ENCODE measurements around the gene SLC52A3.

Gene SLC52A3

GRCh38 chr20:766906-767305, 1.4 kb downstream of the SLC52A3 start:
- DNase-seq (ENCODE audit: low read depth in 2 of 2), result no peak

- DNase-seq (ENCODE audit: low read depth in 2 of 2), result no peak
Measured at GRCh38 chr20:764255-764654, 4.0 kb downstream of the SLC52A3 start.

- no peak for DNase-seq (ENCODE audit: low read depth in 2 of 2)
Measured at GRCh38 chr20:761418-762381, 6.6 kb downstream of the SLC52A3 start.

GRCh38 chr20:760751-761417, 7.4 kb downstream of the SLC52A3 start:
- peak; percentile 30 to 48 for DNase-seq (ENCODE audit: low read depth in 2 of 2)

GRCh38 chr20:757506-757905, 10.8 kb downstream of the SLC52A3 start:
- DNase-seq (ENCODE audit: low read depth in 2 of 2), result no peak

GRCh38 chr20:755941-756340, 12.4 kb downstream of the SLC52A3 start:
- DNase-seq (ENCODE audit: low read depth in 2 of 2), result no peak

- DNase-seq (ENCODE audit: low read depth in 2 of 2), result no peak
Measured at GRCh38 chr20:754904-755303, 13.4 kb downstream of the SLC52A3 start.

GRCh38 chr20:753897-754635, 14.2 kb downstream of the SLC52A3 start:
- DNase-seq (ENCODE audit: low read depth in 2 of 2), result no peak

GRCh38 chr20:753136-753535, 15.2 kb downstream of the SLC52A3 start:
- DNase-seq (ENCODE audit: low read depth in 2 of 2), result no peak

- no peak for DNase-seq (ENCODE audit: low read depth in 2 of 2)
Measured at GRCh38 chr20:752291-752690, 16.0 kb downstream of the SLC52A3 start.

- no peak for DNase-seq (ENCODE audit: low read depth in 2 of 2)
Measured at GRCh38 chr20:751761-752160, 16.5 kb downstream of the SLC52A3 start.

- no peak for DNase-seq (ENCODE audit: low read depth in 2 of 2)
Measured at GRCh38 chr20:750801-751200, 17.5 kb downstream of the SLC52A3 start.

- no peak for DNase-seq (ENCODE audit: low read depth in 2 of 2)
Measured at GRCh38 chr20:745683-746301, 22.5 kb downstream of the SLC52A3 start.

- no peak for DNase-seq (ENCODE audit: low read depth in 2 of 2)
Measured at GRCh38 chr20:742156-742555, 26.1 kb downstream of the SLC52A3 start.

- DNase-seq (ENCODE audit: low read depth in 2 of 2), result no peak
Measured at GRCh38 chr20:741620-742019, 26.7 kb downstream of the SLC52A3 start.

GRCh38 chr20:740162-740561, 28.1 kb downstream of the SLC52A3 start:
- no peak for DNase-seq (ENCODE audit: low read depth in 2 of 2)

- DNase-seq (ENCODE audit: low read depth in 2 of 2), result no peak
Measured at GRCh38 chr20:739736-740135, 28.6 kb downstream of the SLC52A3 start.

GRCh38 chr20:733861-734260, 34.4 kb downstream of the SLC52A3 start:
- DNase-seq (ENCODE audit: low read depth in 2 of 2), result no peak

- no peak for DNase-seq (ENCODE audit: low read depth in 2 of 2)
Measured at GRCh38 chr20:732727-733126, 35.6 kb downstream of the SLC52A3 start.

GRCh38 chr20:731891-732560, 36.3 kb downstream of the SLC52A3 start:
- DNase-seq (ENCODE audit: low read depth in 2 of 2), result no peak

- DNase-seq (ENCODE audit: low read depth in 2 of 2), result no peak
Measured at GRCh38 chr20:730005-730404, 38.3 kb downstream of the SLC52A3 start.

All from stimulated activated CD4-positive, alpha-beta T cell treated with anti-CD3 and anti-CD28 coated beads, Interleukin-4, amount 100 ng/mL, for 48 hours (primary cell).